ENCODE data around the gene TMED10.

Gene TMED10

GRCh38 chr14:75141062-75141461 lies 35.4 kb downstream of the TMED10 start:
- Histone ChIP-seq H3K4me1 (peaks cover 39 to 100% (median 80%) of the 10 kb centered on the region in 10 experiments), H3K9me3 (replicated peaks in 1 of 11) (no peaks in the 10 kb centered on the region), H3K27ac (peak overlapping the region in 4 of 11 experiments; percentile 10 to 38 (median 24); a peak in 4 of 22 replicates), H3K27me3 (no peaks in the 10 kb centered on the region), H3K9ac (peak overlapping the region in 2 of 11 experiments; percentile 9 to 15; a peak in 2 of 22 replicates), H3K36me3 (peaks cover 1 to 66% (median 35%) of the 10 kb centered on the region in 11 experiments; a peak in 19 of 22 replicates), H4K20me1 (peaks cover 0 to 72% (median 5%) of the 10 kb centered on the region in 11 experiments; a peak in 9 of 22 replicates), H3K4me2 (peak overlapping the region; percentile 2 to 94 (median 35); a peak in 15 of 22 replicates), H3K4me3 (no peak overlapping the region)
- TF ChIP-seq Cebpa-rat (IDR thresholded peaks at IDR 0.05): no peak

GRCh38 chr14:75140620-75141019 lies 35.8 kb downstream of the TMED10 start:
- H3K4me2 ChIP-seq: peak overlapping the region in 6 of 11 experiments; percentile 12 to 94 (median 62); a peak in 9 of 22 replicates
- H4K20me1 ChIP-seq: peaks cover 0 to 74% (median 5%) of the 10 kb centered on the region in 11 experiments; a peak in 9 of 22 replicates
- H3K9me3 ChIP-seq (replicated peaks in 1 of 11): no peaks in the 10 kb centered on the region
- H3K36me3 ChIP-seq: peaks cover 3 to 66% (median 37%) of the 10 kb centered on the region in 11 experiments
- no peak for TF ChIP-seq Cebpa-rat (IDR thresholded peaks at IDR 0.05)
- H3K27me3 ChIP-seq: no peaks in the 10 kb centered on the region
- peaks cover 38 to 98% (median 77%) of the 10 kb centered on the region in 10 experiments for H3K4me1 ChIP-seq
- H3K27ac ChIP-seq: peak overlapping the region in 3 of 11 experiments; percentile 10 to 38 (median 25); a peak in 3 of 22 replicates
- H3K4me3 ChIP-seq: no peak overlapping the region
- H3K9ac ChIP-seq: no peak overlapping the region

- peaks cover 0 to 2% (median 0%) of the 10 kb centered on the region in 11 experiments; a peak in 5 of 22 replicates for H3K9me3 ChIP-seq (replicated peaks in 1 of 11)
- no peak for TF ChIP-seq Cebpa-rat (IDR thresholded peaks at IDR 0.05)
- no peaks in the 10 kb centered on the region for H3K27me3 ChIP-seq
- H3K27ac ChIP-seq: peak overlapping the region in 10 of 11 experiments; percentile 13 to 72 (median 66); a peak in 17 of 22 replicates
- peak overlapping the region in 1 of 10 experiments; percentile 47; a peak in 2 of 20 replicates for H3K4me3 ChIP-seq
- peak overlapping the region; percentile 67 to 96 (median 75); a peak in 21 of 22 replicates for H3K4me2 ChIP-seq
- H4K20me1 ChIP-seq: peaks cover 0 to 60% (median 4%) of the 10 kb centered on the region in 11 experiments; a peak in 7 of 22 replicates
- peaks cover 25 to 83% (median 63%) of the 10 kb centered on the region in 10 experiments for H3K4me1 ChIP-seq
- peaks cover 17 to 68% (median 39%) of the 10 kb centered on the region in 11 experiments for H3K36me3 ChIP-seq
- H3K9ac ChIP-seq: peak overlapping the region in 9 of 11 experiments; percentile 39 to 63 (median 57); a peak in 13 of 22 replicates
Observed at GRCh38 chr14:75139185-75139584, 37.2 kb downstream of the TMED10 start.

- Histone ChIP-seq H3K9me3 (replicated peaks in 1 of 11) (peaks cover 0 to 9% (median 7%) of the 10 kb centered on the region in 11 experiments; a peak in 15 of 22 replicates), H3K4me3 (peak overlapping the region in 8 of 10 experiments; percentile 6 to 55 (median 36); a peak in 13 of 20 replicates), H3K27me3 (no peaks in the 10 kb centered on the region), H3K4me2 (peak overlapping the region; percentile 67 to 96 (median 75)), H3K9ac (peak overlapping the region; percentile 30 to 63 (median 49); a peak in 18 of 22 replicates), H3K27ac (peak overlapping the region; percentile 25 to 72 (median 66); a peak in 20 of 22 replicates), H3K36me3 (peaks cover 24 to 68% (median 39%) of the 10 kb centered on the region in 11 experiments), H4K20me1 (peaks cover 0 to 53% (median 4%) of the 10 kb centered on the region in 11 experiments; a peak in 7 of 22 replicates), H3K4me1 (peaks cover 25 to 76% (median 56%) of the 10 kb centered on the region in 10 experiments)
- TF ChIP-seq Cebpa-rat (IDR thresholded peaks at IDR 0.05): no peak
Observed at GRCh38 chr14:75138492-75138891, 37.9 kb downstream of the TMED10 start.

GRCh38 chr14:75134644-75135043 lies 41.8 kb downstream of the TMED10 start:
- Histone ChIP-seq H3K9me3 (replicated peaks in 1 of 11) (peaks cover 0 to 10% (median 7%) of the 10 kb centered on the region in 11 experiments; a peak in 15 of 22 replicates), H3K9ac (no peak overlapping the region), H3K4me3 (no peak overlapping the region), H3K4me2 (no peak overlapping the region), H3K27me3 (no peaks in the 10 kb centered on the region), H4K20me1 (peaks cover 0 to 23% (median 0%) of the 10 kb centered on the region in 11 experiments; a peak in 4 of 22 replicates), H3K36me3 (peaks cover 44 to 70% (median 58%) of the 10 kb centered on the region in 11 experiments), H3K27ac (no peak overlapping the region), H3K4me1 (peaks cover 20 to 48% (median 30%) of the 10 kb centered on the region in 10 experiments)
- TF ChIP-seq Cebpa-rat (IDR thresholded peaks at IDR 0.05): no peak

GRCh38 chr14:75133597-75133996 lies 42.8 kb downstream of the TMED10 start:
- Histone ChIP-seq H3K36me3 (peaks cover 47 to 74% (median 60%) of the 10 kb centered on the region in 11 experiments), H3K9me3 (replicated peaks in 1 of 11) (peaks cover 0 to 10% (median 7%) of the 10 kb centered on the region in 11 experiments; a peak in 15 of 22 replicates), H3K27ac (peak overlapping the region in 1 of 11 experiments; percentile 36; a peak in 1 of 22 replicates), H3K9ac (no peak overlapping the region), H3K4me1 (peaks cover 10 to 44% (median 21%) of the 10 kb centered on the region in 10 experiments), H3K4me2 (no peak overlapping the region), H3K27me3 (no peaks in the 10 kb centered on the region), H4K20me1 (peaks cover 0 to 14% (median 0%) of the 10 kb centered on the region in 11 experiments; a peak in 2 of 22 replicates), H3K4me3 (no peak overlapping the region)
- TF ChIP-seq Cebpa-rat (IDR thresholded peaks at IDR 0.05): no peak

- Histone ChIP-seq H3K27ac (peak overlapping the region in 7 of 11 experiments; percentile 2 to 66 (median 41); a peak in 11 of 22 replicates), H3K4me2 (peak overlapping the region in 3 of 11 experiments; percentile 8 to 61 (median 23); a peak in 2 of 22 replicates), H3K4me3 (no peak overlapping the region), H3K9me3 (replicated peaks in 1 of 11) (peaks cover 0 to 10% (median 7%) of the 10 kb centered on the region in 11 experiments; a peak in 15 of 22 replicates), H3K36me3 (peaks cover 47 to 84% (median 66%) of the 10 kb centered on the region in 11 experiments), H4K20me1 (peaks cover 0 to 4% (median 0%) of the 10 kb centered on the region in 11 experiments; a peak in 1 of 22 replicates), H3K27me3 (no peaks in the 10 kb centered on the region), H3K9ac (peak overlapping the region in 1 of 11 experiments; percentile 51; a peak in 2 of 22 replicates), H3K4me1 (peaks cover 10 to 44% (median 22%) of the 10 kb centered on the region in 10 experiments)
- no peak for TF ChIP-seq Cebpa-rat (IDR thresholded peaks at IDR 0.05)
Observed at GRCh38 chr14:75132382-75133086, 43.9 kb downstream of the TMED10 start.

GRCh38 chr14:75128596-75128990 lies 47.8 kb downstream of the TMED10 start:
- no peaks in the 10 kb centered on the region; a peak in 1 of 22 replicates for H4K20me1 ChIP-seq
- H3K36me3 ChIP-seq: peaks cover 24 to 56% (median 39%) of the 10 kb centered on the region in 11 experiments; a peak in 21 of 22 replicates
- no peak overlapping the region for H3K4me3 ChIP-seq
- peak overlapping the region; percentile 80 to 99 (median 91); a peak in 14 of 22 replicates for H3K4me2 ChIP-seq
- no peak overlapping the region for H3K27ac ChIP-seq
- no peak for TF ChIP-seq Cebpa-rat (IDR thresholded peaks at IDR 0.05)
- H3K4me1 ChIP-seq: peaks cover 25 to 63% (median 43%) of the 10 kb centered on the region in 10 experiments
- H3K9ac ChIP-seq: 0 out of 22 replicates have a peak overlapping the region, but pooled peaks of 1 of the 11 experiments have one; percentile 99
- H3K27me3 ChIP-seq: no peaks in the 10 kb centered on the region
- peaks cover 0 to 3% (median 2%) of the 10 kb centered on the region in 11 experiments; a peak in 13 of 22 replicates for H3K9me3 ChIP-seq (replicated peaks in 1 of 11)
